WTC11 (cell line): Measurements from ENCODE around the gene KRTAP4-16.

ENCODE experiments used
- ATF1 ChIP-seq: sonication (generic); formaldehyde crosslinking; IDR thresholded peaks from 2 replicates; pipeline ENCODE4 v1.8.1; 2023; ENCODE audit warnings: mild to moderate bottlenecking, moderate library complexity, missing genetic modification reagents
- JUN ChIP-seq: sonication (generic); formaldehyde crosslinking; IDR thresholded peaks from 2 replicates; pipeline ENCODE4 v1.8.0; 2023; ENCODE audit warnings: mild to moderate bottlenecking, missing genetic modification reagents
- NR3C1 ChIP-seq: sonication (generic); formaldehyde crosslinking; conservative IDR thresholded peaks from 2 replicates; pipeline ENCODE4 v1.8.1; 2023; ENCODE audit warnings: low read depth, mild to moderate bottlenecking, missing genetic modification reagents
- TF ChIP-seq, protein P1 (sequence below): fragments of 200-600 bp; IDR thresholded peaks from 2 replicates; pipeline ENCODE4 v1.8.0; 2022; ENCODE audit warnings: antibody characterized with exemption
- TF ChIP-seq, protein P2 (sequence below): sonication (generic); formaldehyde crosslinking; IDR thresholded peaks from 2 replicates; pipeline ENCODE4 v1.8.1; 2022; ENCODE audit warnings: mild to moderate bottlenecking, moderate library complexity, missing genetic modification reagents
- TF ChIP-seq, protein P3 (sequence below): sonication (generic); formaldehyde crosslinking; IDR thresholded peaks from 2 replicates; pipeline ENCODE4 v1.8.1; 2022; ENCODE audit warnings: low read depth, missing genetic modification reagents, borderline replicate concordance

DNA sequence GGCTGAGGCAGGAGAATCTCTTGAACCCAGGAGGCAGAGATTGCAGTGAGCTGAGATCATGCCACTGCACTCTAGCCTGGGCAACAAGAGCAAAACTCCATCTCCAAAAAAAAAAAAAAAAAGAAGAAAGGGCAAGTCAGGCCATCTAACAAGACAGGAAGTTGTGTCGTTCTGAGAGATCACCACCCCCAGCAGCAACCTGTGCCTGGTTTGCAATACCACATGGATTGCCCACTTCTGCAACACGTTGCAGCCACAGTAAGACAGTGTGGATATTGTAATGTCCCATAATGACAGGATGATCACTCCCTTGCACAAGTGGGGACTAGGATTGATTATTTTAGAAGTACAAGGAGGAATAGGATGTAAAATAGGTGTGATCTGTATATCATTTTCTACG is 33.0 kb downstream of the KRTAP4-16 start:
- TF ChIP-seq, protein P1, sequence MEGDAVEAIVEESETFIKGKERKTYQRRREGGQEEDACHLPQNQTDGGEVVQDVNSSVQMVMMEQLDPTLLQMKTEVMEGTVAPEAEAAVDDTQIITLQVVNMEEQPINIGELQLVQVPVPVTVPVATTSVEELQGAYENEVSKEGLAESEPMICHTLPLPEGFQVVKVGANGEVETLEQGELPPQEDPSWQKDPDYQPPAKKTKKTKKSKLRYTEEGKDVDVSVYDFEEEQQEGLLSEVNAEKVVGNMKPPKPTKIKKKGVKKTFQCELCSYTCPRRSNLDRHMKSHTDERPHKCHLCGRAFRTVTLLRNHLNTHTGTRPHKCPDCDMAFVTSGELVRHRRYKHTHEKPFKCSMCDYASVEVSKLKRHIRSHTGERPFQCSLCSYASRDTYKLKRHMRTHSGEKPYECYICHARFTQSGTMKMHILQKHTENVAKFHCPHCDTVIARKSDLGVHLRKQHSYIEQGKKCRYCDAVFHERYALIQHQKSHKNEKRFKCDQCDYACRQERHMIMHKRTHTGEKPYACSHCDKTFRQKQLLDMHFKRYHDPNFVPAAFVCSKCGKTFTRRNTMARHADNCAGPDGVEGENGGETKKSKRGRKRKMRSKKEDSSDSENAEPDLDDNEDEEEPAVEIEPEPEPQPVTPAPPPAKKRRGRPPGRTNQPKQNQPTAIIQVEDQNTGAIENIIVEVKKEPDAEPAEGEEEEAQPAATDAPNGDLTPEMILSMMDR = no peak
- TF ChIP-seq ATF1 (CRISPR knock-in tag) = no peak
- no peak for TF ChIP-seq NR3C1 (CRISPR knock-in tag)
- TF ChIP-seq JUN = no peak
- TF ChIP-seq, protein P2, sequence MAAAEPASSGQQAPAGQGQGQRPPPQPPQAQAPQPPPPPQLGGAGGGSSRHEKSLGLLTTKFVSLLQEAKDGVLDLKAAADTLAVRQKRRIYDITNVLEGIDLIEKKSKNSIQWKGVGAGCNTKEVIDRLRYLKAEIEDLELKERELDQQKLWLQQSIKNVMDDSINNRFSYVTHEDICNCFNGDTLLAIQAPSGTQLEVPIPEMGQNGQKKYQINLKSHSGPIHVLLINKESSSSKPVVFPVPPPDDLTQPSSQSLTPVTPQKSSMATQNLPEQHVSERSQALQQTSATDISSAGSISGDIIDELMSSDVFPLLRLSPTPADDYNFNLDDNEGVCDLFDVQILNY (CRISPR knock-in tag) = no peak
- TF ChIP-seq, protein P3, sequence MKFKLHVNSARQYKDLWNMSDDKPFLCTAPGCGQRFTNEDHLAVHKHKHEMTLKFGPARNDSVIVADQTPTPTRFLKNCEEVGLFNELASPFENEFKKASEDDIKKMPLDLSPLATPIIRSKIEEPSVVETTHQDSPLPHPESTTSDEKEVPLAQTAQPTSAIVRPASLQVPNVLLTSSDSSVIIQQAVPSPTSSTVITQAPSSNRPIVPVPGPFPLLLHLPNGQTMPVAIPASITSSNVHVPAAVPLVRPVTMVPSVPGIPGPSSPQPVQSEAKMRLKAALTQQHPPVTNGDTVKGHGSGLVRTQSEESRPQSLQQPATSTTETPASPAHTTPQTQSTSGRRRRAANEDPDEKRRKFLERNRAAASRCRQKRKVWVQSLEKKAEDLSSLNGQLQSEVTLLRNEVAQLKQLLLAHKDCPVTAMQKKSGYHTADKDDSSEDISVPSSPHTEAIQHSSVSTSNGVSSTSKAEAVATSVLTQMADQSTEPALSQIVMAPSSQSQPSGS = no peak
